22Rv1 (cell line): Measurements from ENCODE around the gene PPP1R16B.

Experiments
- H3K27ac ChIP-seq: fragments of 450-650 bp; 2 replicates; pipeline ENCODE4 v1.5.1; 2017
- ZFX ChIP-seq: fragments of 450-650 bp; IDR thresholded peaks from 2 replicates; pipeline ENCODE4 v1.6.1; 2017; ENCODE audit warnings: antibody characterized with exemption, borderline replicate concordance
- TF ChIP-seq, protein P1 (sequence below): fragments of 450-650 bp; IDR thresholded peaks from 2 replicates; pipeline ENCODE4 v1.5.1; 2017; ENCODE audit warnings: mild to moderate bottlenecking

The PPP1R16B gene

DNA sequence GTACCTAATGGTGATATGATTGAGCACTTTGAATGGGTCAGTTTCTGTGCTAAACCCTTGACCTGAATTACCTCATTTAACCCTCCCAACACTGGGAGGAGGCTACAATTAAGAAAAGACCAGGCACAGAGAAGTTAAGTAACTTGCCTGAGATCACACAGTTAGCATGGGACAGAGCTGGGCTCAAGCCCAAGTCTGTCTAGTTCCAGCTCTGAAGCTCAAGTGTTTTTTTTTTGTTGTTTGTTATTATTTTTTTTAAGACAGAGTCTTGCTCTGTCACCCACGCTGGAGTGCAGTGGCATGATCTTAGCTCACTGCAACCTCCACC, 124.7 kb downstream of the PPP1R16B start:
- TF ChIP-seq ZFX, result no peak
- TF ChIP-seq, protein P1, sequence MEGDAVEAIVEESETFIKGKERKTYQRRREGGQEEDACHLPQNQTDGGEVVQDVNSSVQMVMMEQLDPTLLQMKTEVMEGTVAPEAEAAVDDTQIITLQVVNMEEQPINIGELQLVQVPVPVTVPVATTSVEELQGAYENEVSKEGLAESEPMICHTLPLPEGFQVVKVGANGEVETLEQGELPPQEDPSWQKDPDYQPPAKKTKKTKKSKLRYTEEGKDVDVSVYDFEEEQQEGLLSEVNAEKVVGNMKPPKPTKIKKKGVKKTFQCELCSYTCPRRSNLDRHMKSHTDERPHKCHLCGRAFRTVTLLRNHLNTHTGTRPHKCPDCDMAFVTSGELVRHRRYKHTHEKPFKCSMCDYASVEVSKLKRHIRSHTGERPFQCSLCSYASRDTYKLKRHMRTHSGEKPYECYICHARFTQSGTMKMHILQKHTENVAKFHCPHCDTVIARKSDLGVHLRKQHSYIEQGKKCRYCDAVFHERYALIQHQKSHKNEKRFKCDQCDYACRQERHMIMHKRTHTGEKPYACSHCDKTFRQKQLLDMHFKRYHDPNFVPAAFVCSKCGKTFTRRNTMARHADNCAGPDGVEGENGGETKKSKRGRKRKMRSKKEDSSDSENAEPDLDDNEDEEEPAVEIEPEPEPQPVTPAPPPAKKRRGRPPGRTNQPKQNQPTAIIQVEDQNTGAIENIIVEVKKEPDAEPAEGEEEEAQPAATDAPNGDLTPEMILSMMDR, result no peak
- H3K27ac ChIP-seq, result no peak overlapping the region

GRCh38 chr20:38931984-38932383, 126.5 kb downstream of the PPP1R16B start:
- TF ChIP-seq, protein P1, result no peak
- TF ChIP-seq ZFX, result no peak
- H3K27ac ChIP-seq, result no peak overlapping the region

DNA sequence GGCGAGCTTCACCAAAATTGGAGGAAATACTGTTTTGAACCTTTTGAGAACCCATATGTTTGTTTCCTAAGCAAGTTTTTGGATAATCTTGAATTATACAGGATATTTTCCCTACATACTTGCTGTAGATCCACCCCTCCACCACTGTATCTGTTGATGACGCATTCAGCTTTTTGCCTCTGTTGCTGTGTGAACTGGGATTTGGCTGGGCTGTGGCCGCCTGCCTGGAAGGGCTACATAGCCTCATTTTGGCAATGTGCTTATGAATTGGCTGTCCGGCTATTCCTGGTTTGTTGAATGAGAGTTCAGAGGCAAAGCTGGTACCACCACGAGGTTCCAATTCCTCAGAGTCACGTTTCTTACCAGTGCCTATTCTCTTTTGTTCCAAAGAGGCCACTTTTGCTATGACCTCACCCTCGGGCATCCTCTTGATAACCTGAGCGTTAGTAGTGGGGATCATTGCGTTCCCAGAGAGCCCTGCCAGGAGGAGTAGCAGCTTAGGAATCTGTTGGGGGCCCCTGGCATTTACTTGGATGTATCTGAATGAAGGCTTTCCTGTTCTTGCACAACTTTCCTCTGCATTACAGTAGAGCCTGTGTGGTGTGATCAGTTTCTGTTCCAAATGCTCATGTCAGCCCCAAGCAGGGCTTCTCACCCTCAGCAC, 127.1 kb downstream of the PPP1R16B start:
- TF ChIP-seq, protein P1, result no peak
- no peak for TF ChIP-seq ZFX
- no peak overlapping the region for H3K27ac ChIP-seq

DNA sequence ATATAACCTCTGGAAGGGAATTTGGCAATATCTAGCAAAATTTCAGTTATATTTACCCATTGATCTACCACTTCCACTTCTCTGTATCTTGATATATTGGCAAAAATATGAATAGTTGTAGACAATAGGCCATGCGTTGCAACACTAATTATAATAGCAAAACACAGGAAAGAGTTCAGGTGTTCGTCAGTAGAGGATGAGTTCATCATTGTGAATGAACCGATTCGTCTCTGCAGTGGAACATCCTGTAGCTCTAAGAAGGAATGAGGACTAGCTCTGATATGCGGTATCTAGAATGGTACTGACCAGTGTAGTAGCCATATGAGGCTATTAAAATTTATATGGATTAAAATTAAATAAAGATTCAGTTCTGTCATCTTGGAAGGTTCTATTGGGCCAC, 129.0 kb downstream of the PPP1R16B start:
- H3K27ac ChIP-seq, result no peak overlapping the region

DNA sequence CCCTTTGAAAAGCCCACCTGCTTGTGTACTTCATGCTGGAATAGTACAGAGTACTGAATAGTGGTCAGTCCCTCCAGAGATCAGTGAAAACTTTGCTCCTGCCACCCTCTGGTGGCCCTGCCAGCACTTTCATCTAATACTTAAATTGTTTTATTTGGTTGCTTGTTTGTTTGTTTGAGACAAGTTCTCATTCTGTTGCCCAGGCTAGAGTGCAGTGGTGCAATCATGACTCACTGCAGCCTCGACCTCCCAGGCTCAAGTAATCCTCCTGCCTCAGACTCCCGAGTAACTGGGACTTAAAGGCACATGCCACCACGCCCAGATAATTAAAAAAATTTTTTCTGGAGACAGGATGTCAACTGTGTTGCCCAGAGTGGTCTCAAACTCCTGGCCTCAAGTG, 129.8 kb downstream of the PPP1R16B start:
- no peak overlapping the region for H3K27ac ChIP-seq
- TF ChIP-seq, protein P1, result no peak
- TF ChIP-seq ZFX, result no peak

More for the DNA sequence above, 129.0 kb downstream of the PPP1R16B start:
- TF ChIP-seq ZFX, result no peak
- TF ChIP-seq, protein P1, result no peak

DNA sequence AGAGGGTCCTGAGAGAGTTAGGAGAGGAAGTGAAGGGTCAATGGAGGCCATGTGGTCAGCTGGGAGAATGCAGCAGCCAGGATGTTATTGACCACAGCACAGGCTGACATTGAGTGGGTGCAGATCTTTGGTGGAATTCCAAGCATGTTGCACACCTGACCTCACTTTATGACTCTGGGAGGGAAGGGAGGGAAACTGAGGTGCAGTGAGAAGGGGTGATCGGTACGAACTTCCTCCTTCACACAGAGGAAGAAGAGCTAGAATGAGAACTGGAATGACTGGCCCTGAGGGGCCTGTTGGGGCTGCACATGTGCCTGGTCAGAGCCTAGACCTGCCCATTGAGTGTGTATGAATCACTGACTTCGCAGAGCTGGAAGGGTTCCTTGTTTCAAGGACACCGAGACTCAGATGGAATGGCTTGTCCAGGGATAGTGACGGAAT, 130.5 kb downstream of the PPP1R16B start:
- H3K27ac ChIP-seq, result no peak overlapping the region

DNA sequence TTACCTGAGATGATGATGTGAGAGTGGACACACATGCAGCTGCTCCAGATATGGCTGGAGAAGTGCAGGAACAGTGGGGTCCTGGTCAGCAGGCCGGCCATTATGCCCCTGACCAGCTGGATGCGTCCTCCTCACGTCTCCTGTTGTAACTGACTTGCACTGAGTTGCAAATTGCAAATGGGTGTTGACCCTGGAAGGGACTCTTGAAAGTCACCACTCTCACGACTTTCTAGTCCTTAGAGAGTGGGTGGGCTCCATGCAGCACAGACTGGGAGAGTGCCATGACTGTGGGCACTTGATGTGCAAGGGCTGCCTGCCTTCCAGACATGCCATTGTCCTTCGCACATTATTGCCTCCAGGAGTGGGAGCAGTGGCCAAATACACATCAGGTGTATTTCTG, 131.5 kb downstream of the PPP1R16B start:
- TF ChIP-seq, protein P1, result no peak
- no peak for TF ChIP-seq ZFX
- H3K27ac ChIP-seq, result no peak overlapping the region

More for the DNA sequence above, 130.5 kb downstream of the PPP1R16B start:
- TF ChIP-seq ZFX, result no peak
- TF ChIP-seq, protein P1, result no peak
